Heart right ventricle (tissue), 16 donors: ENCODE data around the gene GNGT2. TPM values are rescaled to one million over a fixed set of nuclear protein-coding genes. Genes with fewer than 3 reads are reported as not detected.

Experiments
- ATAC-seq, 8 donors: fragments of 200-7000 bp; cut with Tn5 transposase; one replicate each; pipeline ENCODE4 v1.9.1; 2020; ENCODE audit warnings: mild to moderate bottlenecking in 8 of 8, moderate library complexity in 8 of 8, moderate number of reproducible peaks in 1 of 8
- DNase-seq, 2 donors: peaks; one replicate each; pipeline ENCODE4 v3.0.0-alpha.2; 2020
- H3K27ac ChIP-seq, 10 donors: fragments of 200-600 bp; sonication (generic) in 2 of 10; one replicate each; pipeline versions ENCODE4 v1.5.0 to v1.8.0; 2020 to 2022; ENCODE audit warnings: mild to moderate bottlenecking in 3 of 10
- H3K27me3 ChIP-seq, 7 donors: fragments of 200-600 bp; one replicate each; pipeline ENCODE4 v1.8.0; 2021 to 2022; ENCODE audit warnings: mild to moderate bottlenecking in 2 of 7
- H3K36me3 ChIP-seq, 9 donors: fragments of 200-600 bp; sonication (generic) in 1 of 9; one replicate each; pipeline versions ENCODE4 v1.5.0 to v1.8.0; 2020 to 2022; ENCODE audit warnings: mild to moderate bottlenecking in 2 of 9
- H3K4me1 ChIP-seq, 9 donors: fragments of 200-600 bp; sonication (generic) in 1 of 9; one replicate each; pipeline versions ENCODE4 v1.5.0 to v1.8.0; 2020 to 2022; ENCODE audit warnings: mild to moderate bottlenecking in 4 of 9
- H3K4me3 ChIP-seq, 10 donors: fragments of 200-600 bp; sonication (generic) in 2 of 10; one replicate each; pipeline versions ENCODE4 v1.5.0 to v1.8.0; 2020 to 2022; ENCODE audit warnings: mild to moderate bottlenecking in 7 of 10, moderate library complexity in 2 of 10
- H3K9me3 ChIP-seq, 11 donors: fragments of 200-600 bp in 10 of 11; sonication (generic) in 2 of 11; one replicate each; pipeline versions ENCODE4 v1.5.0 to v1.8.0; 2013 to 2022; ENCODE audit warnings: mild to moderate bottlenecking in 2 of 11, control low read depth in 1 of 11, moderate library complexity in 1 of 11
- CTCF ChIP-seq, 9 donors: fragments of 200-600 bp; sonication (generic) in 2 of 9; IDR thresholded peaks; one replicate each; pipeline versions ENCODE4 v1.5.0 to v1.8.0; 2021 to 2022; ENCODE audit warnings: antibody characterized with exemption in 9 of 9, mild to moderate bottlenecking in 5 of 9, moderate library complexity in 1 of 9
- WGBS, 2 donors: extraction: QIAGEN DNeasy Blood & Tissue Kit; methylation state at CpG; one replicate each; pipeline ENCODE4 v1.1.7; 2013; ENCODE audit warnings: inconsistent platforms in 1 of 2; 5-methylcytosine and 5-hydroxymethylcytosine counted together
- intact Hi-C, 10 donors: fragments of 100-400 bp; cut with DNase I; formaldehyde crosslinking; loops; one replicate each; pipeline versions ENCODE4 v1.11.1 to v1.14.2; 2022
- polyA plus RNA-seq, 2 donors: library from polyadenylated mRNA; stranded (reverse); fragments of 200-250 nt; gene quantifications; one replicate each; pipeline ENCODE4 v1.2.3, GENCODE V29; 2013
- total RNA-seq, 10 donors: library from RNA; stranded (reverse); fragmentation: NEBNext Ultra II Directional in 3 of 10; extraction: Animal tissue kit (Norgen Biotek cat#: 25700) in 3 of 10; gene quantifications; one replicate each; pipeline versions ENCODE4 v1.2.1 to v1.2.4, GENCODE V29; 2021 to 2023
- donor health status: Arrhythmogenic right ventricular cardiomyopathy.
- donor health status: ischemic (EF 13 %, LVEDD 7.1; RV severe dilation, severe dysfunction).
- donor health status: healthy with polysubstance abuse.
- donor health status: DM: no; HTN: yes; CAD: no.
- donor health status: DM: no; HTN: no; CAD: no.
- donor health status: ischemic (EF 25% LVEDD 6.9; RV normal size, moderate dysfunction).
- donor health status: ischemic (EF 25% LVEDD 5.7; RV mildly dilated, moderate dysfunction).
- donor health status: healthy.
- donor health status: DM: yes; HTN: yes; CAD: no.
- donor health status: Ischemic cardiomyopathy.
- donor health status: ischemic (EF 35%, LVEDD 5.7; RV mildly dilated, moderate dysfunction).
- donor health status: nonischemic (EF 11% LVEDD 7.7; RV severe dilation, severe dysfunction).
- donor health status: DM: yes; HTN: yes; CAD: no.
- donor health status: PGD.
- donor health status: ischemic (EF 29% LVEDD 5.4; RV normal size, mild dysfunction).
- donor health status: nonischemic (EF 23%, LVEDD 6.1; RV moderate dilation, normal function).

GNGT2 gene
- total and polyA plus RNA-seq, 12 donors, result 0.32 to 4.6 (median 1.7) TPM; not detected in 1

GRCh38 chr17:49218941-49219913, 8.9 kb upstream of the GNGT2 start:
- H3K4me1 ChIP-seq, result peaks cover 4 to 74% (median 49%) of the 10 kb centered on the region in 9 donors
- TF ChIP-seq CTCF (IDR thresholded peaks at IDR 0.05), result peak in 3 of 9 donors; percentile 7 to 26 (median 16)
- H3K9me3 ChIP-seq, result no peaks in the 10 kb centered on the region
- DNase-seq (peak in 1 of 2 donors; percentile 43), ATAC-seq (peak in 3 of 8 donors; percentile 7 to 35 (median 7))
- intact Hi-C loops, result no loop called here
- H3K4me3 ChIP-seq, result peak overlapping the region in 1 of 10 donors; percentile 27
- peaks cover 0 to 16% (median 0%) of the 10 kb centered on the region in 9 donors for H3K36me3 ChIP-seq
- 43 to 59% methylated on average over 36 to 37 of the region's 37 CpGs for WGBS, 2 donors
- H3K27me3 ChIP-seq, result peaks cover 0 to 60% (median 35%) of the 10 kb centered on the region in 7 donors
- peak overlapping the region in 4 of 10 donors; percentile 15 to 88 (median 58) for H3K27ac ChIP-seq

- Histone ChIP-seq H3K4me3 (peak overlapping the region in 1 of 10 donors; percentile 12), H3K27me3 (peaks cover 0 to 46% (median 22%) of the 10 kb centered on the region in 7 donors), H3K27ac (peak overlapping the region; percentile 36 to 88 (median 69)), H3K9me3 (no peaks in the 10 kb centered on the region), H3K4me1 (peaks cover 4 to 73% (median 51%) of the 10 kb centered on the region in 9 donors), H3K36me3 (peaks cover 0 to 16% (median 0%) of the 10 kb centered on the region in 9 donors)
- intact Hi-C loops, result no loop called here
- whole genome bisulfite sequencing, 2 donors, result 66 to 67% methylated on average over 17 of the region's 17 CpGs
- TF ChIP-seq CTCF (IDR thresholded peaks at IDR 0.05), result no peak
- ATAC-seq, result peak; percentile 25 to 80 (median 62)
- peak; percentile 50 to 53 for DNase-seq
Measured at GRCh38 chr17:49217651-49218413, 7.5 kb upstream of the GNGT2 start.

GRCh38 chr17:49216953-49217650, 6.7 kb upstream of the GNGT2 start:
- peaks cover 0 to 10% (median 0%) of the 10 kb centered on the region in 9 donors for H3K36me3 ChIP-seq
- WGBS, 2 donors, result 45 to 47% methylated on average over 11 of the region's 11 CpGs
- ATAC-seq (peak; percentile 77 to 91 (median 88)), DNase-seq (peak; percentile 50 to 65)
- intact Hi-C loops, result no loop called here
- no peak for TF ChIP-seq CTCF (IDR thresholded peaks at IDR 0.05)
- no peaks in the 10 kb centered on the region for H3K9me3 ChIP-seq
- H3K4me3 ChIP-seq, result peak overlapping the region in 1 of 10 donors; percentile 0
- peaks cover 4 to 80% (median 56%) of the 10 kb centered on the region in 9 donors for H3K4me1 ChIP-seq
- H3K27ac ChIP-seq, result peak overlapping the region; percentile 36 to 88 (median 69)
- H3K27me3 ChIP-seq, result peaks cover 0 to 38% (median 16%) of the 10 kb centered on the region in 7 donors
